ENCODE measurements around the gene ZNF821. TPM values are rescaled to one million over a fixed set of nuclear protein-coding genes. Genes with fewer than 3 reads are reported as not detected.

ZNF821 gene
- total and polyA plus RNA-seq, 4 experiments from 2014 or later = 8.0 to 10.4 (median 9.7) TPM

GRCh38 chr16:71854369-71854948 is 29.5 kb downstream of the ZNF821 start:
- H3K4me1 ChIP-seq (ENCODE audit: insufficient read depth, low read length) = peaks cover 51% of the 10 kb centered on the region
- Mint-ChIP-seq H3K4me3 (peak overlapping the region in 1 of 8 donors; percentile 12), H3K4me1 (peaks cover 36 to 74% (median 51%) of the 10 kb centered on the region in 4 donors), H3K9me3 (no peaks in the 10 kb centered on the region), H3K36me3 (peaks cover 26 to 78% of the 10 kb centered on the region in 2 donors), H3K27me3 (no peaks in the 10 kb centered on the region), H3K27ac (peak overlapping the region in 5 of 7 donors; percentile 6 to 88 (median 84))
- ChIA-PET CTCF (ENCODE audit: partially characterized antibody) (interaction anchor here (1.2 kb wide), 1 partner anchor 29 kb away, joined by 3 read pairs; no protein-coding TSS in a partner anchor), POLR2A (ENCODE audit: partially characterized antibody) (no interaction called here)
- no peak for DNase-seq
- no peak overlapping the region for H3K27ac ChIP-seq (ENCODE audit: low read depth, low read length)
- peaks cover 29% of the 10 kb centered on the region for H3K36me3 ChIP-seq (ENCODE audit: insufficient read depth, low read length)
- no peaks in the 10 kb centered on the region for H3K9me3 ChIP-seq (ENCODE audit: control insufficient read depth in 1 of 2, low read length in 2 of 2)
- no peaks in the 10 kb centered on the region for H3K27me3 ChIP-seq (ENCODE audit: insufficient read depth, low read length)
- no peak overlapping the region for H3K4me3 ChIP-seq (ENCODE audit: low read length in 2 of 2)
- intact Hi-C loops (cut with micrococcal nuclease) = no loop called here

GRCh38 chr16:71853413-71853812 is 30.6 kb downstream of the ZNF821 start:
- peak overlapping the region in 6 of 7 donors; percentile 15 to 74 (median 66) for H3K27ac Mint-ChIP-seq
- H3K36me3 Mint-ChIP-seq = peaks cover 26 to 74% of the 10 kb centered on the region in 2 donors
- Histone ChIP-seq H3K36me3 (ENCODE audit: insufficient read depth, low read length) (peaks cover 33% of the 10 kb centered on the region), H3K4me3 (ENCODE audit: low read length in 2 of 2) (no peak overlapping the region), H3K27me3 (ENCODE audit: insufficient read depth, low read length) (no peaks in the 10 kb centered on the region), H3K27ac (ENCODE audit: low read depth, low read length) (no peak overlapping the region), H3K9me3 (ENCODE audit: control insufficient read depth in 1 of 2, low read length in 2 of 2) (no peaks in the 10 kb centered on the region), H3K4me1 (ENCODE audit: insufficient read depth, low read length) (peaks cover 51% of the 10 kb centered on the region)
- no peak overlapping the region for H3K4me3 Mint-ChIP-seq
- DNase-seq = no peak
- intact Hi-C loops (cut with micrococcal nuclease) = no loop called here
- POLR2A ChIA-PET (ENCODE audit: partially characterized antibody) = interaction anchor here (1.4 to 2.4 kb wide), 2 partner anchors 28 to 45 kb away, joined by 4 to 11 read pairs; partner anchors contain the start of gene AP1G1
- no peaks in the 10 kb centered on the region for H3K27me3 Mint-ChIP-seq
- peaks cover 39 to 77% (median 54%) of the 10 kb centered on the region in 4 donors for H3K4me1 Mint-ChIP-seq
- CTCF ChIA-PET (ENCODE audit: partially characterized antibody) = interaction anchor here (0.9 to 2.1 kb wide), 3 partner anchors 28 to 40 kb away, joined by 3 to 12 read pairs (median 3); no protein-coding TSS in a partner anchor
- no peaks in the 10 kb centered on the region for H3K9me3 Mint-ChIP-seq

GRCh38 chr16:71852561-71852960 is 31.4 kb downstream of the ZNF821 start:
- Mint-ChIP-seq H3K27ac (peak overlapping the region in 6 of 7 donors; percentile 46 to 64 (median 52)), H3K36me3 (peaks cover 32 to 77% of the 10 kb centered on the region in 2 donors), H3K27me3 (no peaks in the 10 kb centered on the region), H3K4me1 (peaks cover 42 to 82% (median 60%) of the 10 kb centered on the region in 4 donors), H3K9me3 (no peaks in the 10 kb centered on the region), H3K4me3 (peak overlapping the region in 1 of 8 donors; percentile 22)
- H3K36me3 ChIP-seq (ENCODE audit: insufficient read depth, low read length) = peaks cover 37% of the 10 kb centered on the region
- no peak overlapping the region for H3K27ac ChIP-seq (ENCODE audit: low read depth, low read length)
- ChIA-PET POLR2A (ENCODE audit: partially characterized antibody) (interaction anchor here (1.4 to 2.4 kb wide), 3 partner anchors 29 to 44 kb away, joined by 4 to 11 read pairs (median 4); partner anchors contain the start of gene AP1G1), CTCF (ENCODE audit: partially characterized antibody) (interaction anchor here (0.9 to 2.1 kb wide), 3 partner anchors 29 to 41 kb away, joined by 3 to 12 read pairs (median 3); no protein-coding TSS in a partner anchor)
- DNase-seq = no peak
- intact Hi-C loops (cut with micrococcal nuclease) = no loop called here
- no peaks in the 10 kb centered on the region for H3K9me3 ChIP-seq (ENCODE audit: control insufficient read depth in 1 of 2, low read length in 2 of 2)
- H3K27me3 ChIP-seq (ENCODE audit: insufficient read depth, low read length) = no peaks in the 10 kb centered on the region
- peaks cover 51% of the 10 kb centered on the region for H3K4me1 ChIP-seq (ENCODE audit: insufficient read depth, low read length)
- no peak overlapping the region for H3K4me3 ChIP-seq (ENCODE audit: low read length in 2 of 2)

GRCh38 chr16:71852158-71852557 is 31.8 kb downstream of the ZNF821 start:
- intact Hi-C loops (cut with micrococcal nuclease) = no loop called here

DNA sequence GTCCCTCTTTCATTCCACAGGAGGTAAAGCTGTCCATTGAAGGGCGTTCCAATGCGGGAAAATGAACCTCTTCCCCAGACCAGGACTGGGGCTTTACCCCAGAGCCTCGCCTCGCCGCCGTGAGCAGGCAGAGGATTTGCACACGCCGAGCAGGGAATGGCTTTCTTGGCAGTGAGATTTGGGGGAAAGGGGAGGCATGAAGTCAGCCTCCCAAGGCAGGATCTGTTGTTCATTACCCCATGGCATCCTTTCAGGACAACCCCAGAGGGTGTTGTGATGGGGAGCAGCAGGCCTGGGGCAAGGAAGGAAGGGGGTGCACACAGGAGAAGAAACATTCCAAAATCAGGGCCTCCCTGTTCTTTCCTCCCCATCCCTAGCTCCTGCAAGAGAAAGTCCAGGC is 32.2 kb downstream of the ZNF821 start:
- Mint-ChIP-seq H3K4me1 (peaks cover 47 to 83% (median 61%) of the 10 kb centered on the region in 4 donors), H3K27ac (peak overlapping the region in 2 of 7 donors; percentile 42 to 48), H3K9me3 (no peaks in the 10 kb centered on the region), H3K36me3 (peaks cover 32 to 74% of the 10 kb centered on the region in 2 donors), H3K27me3 (no peaks in the 10 kb centered on the region), H3K4me3 (no peak overlapping the region)
- H3K27ac ChIP-seq (ENCODE audit: low read depth, low read length) = no peak overlapping the region
- intact Hi-C loops (cut with micrococcal nuclease) = no loop called here
- no peak overlapping the region for H3K4me3 ChIP-seq (ENCODE audit: low read length in 2 of 2)
- ChIA-PET POLR2A (ENCODE audit: partially characterized antibody) (interaction anchor here (1.6 to 2.4 kb wide), 4 partner anchors 21 to 43 kb away, joined by 4 to 11 read pairs (median 5); partner anchors contain the start of gene AP1G1), CTCF (ENCODE audit: partially characterized antibody) (interaction anchor here (2.1 kb wide), 1 partner anchor 30 kb away, joined by 12 read pairs; no protein-coding TSS in a partner anchor)
- H3K36me3 ChIP-seq (ENCODE audit: insufficient read depth, low read length) = peaks cover 37% of the 10 kb centered on the region
- H3K9me3 ChIP-seq (ENCODE audit: control insufficient read depth in 1 of 2, low read length in 2 of 2) = no peaks in the 10 kb centered on the region
- DNase-seq = no peak
- H3K27me3 ChIP-seq (ENCODE audit: insufficient read depth, low read length) = no peaks in the 10 kb centered on the region
- peaks cover 54% of the 10 kb centered on the region for H3K4me1 ChIP-seq (ENCODE audit: insufficient read depth, low read length)

More at GRCh38 chr16:71852158-71852557, 31.8 kb downstream of the ZNF821 start:
- ChIA-PET CTCF (ENCODE audit: partially characterized antibody) (interaction anchor here (0.9 to 2.1 kb wide), 3 partner anchors 30 to 41 kb away, joined by 3 to 12 read pairs (median 3); no protein-coding TSS in a partner anchor), POLR2A (ENCODE audit: partially characterized antibody) (interaction anchor here (1.4 to 2.4 kb wide), 3 partner anchors 29 to 43 kb away, joined by 4 to 11 read pairs (median 4); partner anchors contain the start of gene AP1G1)
- Mint-ChIP-seq H3K4me1 (peaks cover 45 to 82% (median 61%) of the 10 kb centered on the region in 4 donors), H3K27me3 (no peaks in the 10 kb centered on the region), H3K4me3 (no peak overlapping the region), H3K27ac (peak overlapping the region in 6 of 7 donors; percentile 17 to 52 (median 46)), H3K9me3 (no peaks in the 10 kb centered on the region), H3K36me3 (peaks cover 32 to 77% of the 10 kb centered on the region in 2 donors)
- Histone ChIP-seq H3K4me3 (ENCODE audit: low read length in 2 of 2) (no peak overlapping the region), H3K4me1 (ENCODE audit: insufficient read depth, low read length) (peaks cover 51% of the 10 kb centered on the region), H3K9me3 (ENCODE audit: control insufficient read depth in 1 of 2, low read length in 2 of 2) (no peaks in the 10 kb centered on the region), H3K36me3 (ENCODE audit: insufficient read depth, low read length) (peaks cover 37% of the 10 kb centered on the region), H3K27me3 (ENCODE audit: insufficient read depth, low read length) (no peaks in the 10 kb centered on the region), H3K27ac (ENCODE audit: low read depth, low read length) (no peak overlapping the region)
- DNase-seq = no peak

DNA sequence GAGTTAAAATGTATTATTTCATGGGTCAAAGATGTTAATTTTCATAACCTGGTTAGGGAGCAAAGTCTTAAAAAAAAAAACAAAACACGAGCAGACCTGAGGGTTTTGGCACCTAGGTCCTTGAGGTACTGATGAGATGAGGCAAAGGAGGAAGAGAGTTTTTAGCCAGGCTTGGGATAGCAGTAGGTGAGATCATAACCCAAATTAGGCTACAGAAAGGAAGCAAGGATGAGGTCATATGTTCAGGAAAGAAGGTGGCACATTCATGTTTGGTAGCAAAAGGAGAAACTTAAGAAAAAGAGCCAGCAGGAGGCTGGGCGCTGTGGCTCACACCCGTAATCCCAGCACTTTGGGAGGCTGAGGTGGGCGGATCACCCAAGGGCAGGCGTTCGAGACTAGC is 35.4 kb downstream of the ZNF821 start:
- Mint-ChIP-seq H3K9me3 (no peaks in the 10 kb centered on the region), H3K27ac (peak overlapping the region in 4 of 7 donors; percentile 59 to 98 (median 70)), H3K27me3 (no peaks in the 10 kb centered on the region), H3K4me1 (peaks cover 29 to 67% (median 44%) of the 10 kb centered on the region in 4 donors), H3K4me3 (peak overlapping the region in 2 of 8 donors; percentile 2 to 4), H3K36me3 (peaks cover 26 to 61% of the 10 kb centered on the region in 2 donors)
- ChIA-PET CTCF (ENCODE audit: partially characterized antibody) (interaction anchor here (4.3 kb wide), 1 partner anchor 34 kb away, joined by 27 read pairs; no protein-coding TSS in a partner anchor), POLR2A (ENCODE audit: partially characterized antibody) (interaction anchor here (0.6 to 3.0 kb wide), 3 partner anchors 31 to 170 kb away, joined by 3 to 9 read pairs (median 5); no protein-coding TSS in a partner anchor)
- Histone ChIP-seq H3K4me3 (ENCODE audit: low read length in 2 of 2) (no peak overlapping the region), H3K9me3 (ENCODE audit: control insufficient read depth in 1 of 2, low read length in 2 of 2) (no peaks in the 10 kb centered on the region), H3K27me3 (ENCODE audit: insufficient read depth, low read length) (no peaks in the 10 kb centered on the region), H3K36me3 (ENCODE audit: insufficient read depth, low read length) (peaks cover 37% of the 10 kb centered on the region), H3K27ac (ENCODE audit: low read depth, low read length) (no peak overlapping the region), H3K4me1 (ENCODE audit: insufficient read depth, low read length) (peaks cover 34% of the 10 kb centered on the region)
- DNase-seq = no peak
- intact Hi-C loops (cut with micrococcal nuclease) = no loop called here

DNA sequence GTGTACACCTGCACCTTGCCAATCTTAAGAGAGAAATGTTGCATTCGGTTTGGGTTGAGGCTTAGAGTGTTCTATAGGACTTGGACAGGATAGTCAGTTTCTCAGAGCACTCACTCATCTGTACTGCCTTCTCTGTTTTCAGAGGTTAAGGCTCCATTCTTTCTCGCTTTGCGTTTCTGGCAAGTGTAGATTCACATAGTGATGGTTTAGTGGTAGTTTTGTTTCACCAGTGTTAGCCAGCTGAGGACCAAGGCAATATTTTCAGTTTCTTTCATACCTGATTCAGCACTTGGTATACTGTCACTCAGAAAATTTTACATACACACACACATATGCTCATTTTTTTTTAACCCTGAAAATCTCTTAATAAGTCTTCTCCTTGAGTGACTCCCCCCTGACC is 36.9 kb downstream of the ZNF821 start:
- Histone ChIP-seq H3K27ac (ENCODE audit: low read depth, low read length) (peak overlapping the region; percentile 88), H3K4me1 (ENCODE audit: insufficient read depth, low read length) (peaks cover 20% of the 10 kb centered on the region), H3K27me3 (ENCODE audit: insufficient read depth, low read length) (no peaks in the 10 kb centered on the region), H3K36me3 (ENCODE audit: insufficient read depth, low read length) (peaks cover 32% of the 10 kb centered on the region), H3K4me3 (ENCODE audit: low read length in 2 of 2) (peak overlapping the region; percentile 84 to 89), H3K9me3 (ENCODE audit: control insufficient read depth in 1 of 2, low read length in 2 of 2) (no peaks in the 10 kb centered on the region)
- Mint-ChIP-seq H3K36me3 (peaks cover 24 to 47% of the 10 kb centered on the region in 2 donors), H3K27me3 (no peaks in the 10 kb centered on the region), H3K9me3 (no peaks in the 10 kb centered on the region), H3K27ac (peak overlapping the region; percentile 87 to 99 (median 94)), H3K4me1 (peaks cover 26 to 64% (median 38%) of the 10 kb centered on the region in 4 donors), H3K4me3 (peak overlapping the region; percentile 90 to 95 (median 94))
- ChIA-PET CTCF (ENCODE audit: partially characterized antibody) (interaction anchor here (0.8 to 4.3 kb wide), 3 partner anchors 35 to 114 kb away, joined by 3 to 27 read pairs (median 5); no protein-coding TSS in a partner anchor), POLR2A (ENCODE audit: partially characterized antibody) (interaction anchor here (0.7 to 3.0 kb wide), 8 partner anchors 9 to 47 kb away, joined by 3 to 22 read pairs (median 5); partner anchors contain the start of genes AP1G1 and ZNF821)
- intact Hi-C loops (cut with micrococcal nuclease) = no loop called here
- DNase-seq = no peak

Data from CD4-positive, alpha-beta memory T cell (primary cell).